Activated CD4-positive, alpha-beta T cell treated with anti-CD3 and anti-CD28 coated beads for 48 hours (primary cell): ENCODE results near the gene EYS.

Experiments used
- DNase-seq: peaks from one replicate; pipeline ENCODE4 v3.0.0-alpha.2; 2020

Gene EYS

GRCh38 chr6:64930681-64931080, 776.3 kb downstream of the EYS start:
- DNase-seq = no peak

- no peak for DNase-seq
Observed at GRCh38 chr6:64926051-64926450, 781.0 kb downstream of the EYS start.

GRCh38 chr6:64920257-64920656, 786.8 kb downstream of the EYS start:
- DNase-seq = no peak

GRCh38 chr6:64914124-64914523, 792.9 kb downstream of the EYS start:
- DNase-seq = no peak

- DNase-seq = no peak
Observed at GRCh38 chr6:64912966-64913365, 794.1 kb downstream of the EYS start.

- DNase-seq = no peak
Observed at GRCh38 chr6:64908104-64908503, 798.9 kb downstream of the EYS start.

GRCh38 chr6:64904616-64905015, 802.4 kb downstream of the EYS start:
- DNase-seq = no peak

GRCh38 chr6:64902596-64902995, 804.4 kb downstream of the EYS start:
- DNase-seq = no peak

GRCh38 chr6:64896939-64897338, 810.1 kb downstream of the EYS start:
- no peak for DNase-seq

- no peak for DNase-seq
Observed at GRCh38 chr6:64895945-64896344, 811.1 kb downstream of the EYS start.

- DNase-seq = no peak
Observed at GRCh38 chr6:64890609-64891008, 816.4 kb downstream of the EYS start.

GRCh38 chr6:64889144-64889543, 817.9 kb downstream of the EYS start:
- DNase-seq = no peak

GRCh38 chr6:64874776-64875175, 832.2 kb downstream of the EYS start:
- DNase-seq = no peak

GRCh38 chr6:64872633-64873032, 834.4 kb downstream of the EYS start:
- no peak for DNase-seq

GRCh38 chr6:64861039-64861651, 845.9 kb downstream of the EYS start:
- no peak for DNase-seq

GRCh38 chr6:64860203-64860602, 846.8 kb downstream of the EYS start:
- DNase-seq = no peak

- no peak for DNase-seq
Observed at GRCh38 chr6:64850121-64850520, 856.9 kb downstream of the EYS start.

- DNase-seq = no peak
Observed at GRCh38 chr6:64848467-64848866, 858.6 kb downstream of the EYS start.

- DNase-seq = no peak
Observed at GRCh38 chr6:64847396-64847795, 859.6 kb downstream of the EYS start.

GRCh38 chr6:64838726-64839125, 868.3 kb downstream of the EYS start:
- DNase-seq = no peak

- DNase-seq = no peak
Observed at GRCh38 chr6:64831680-64832079, 875.3 kb downstream of the EYS start.

- DNase-seq = no peak
Observed at GRCh38 chr6:64817525-64817924, 889.5 kb downstream of the EYS start.

- DNase-seq = no peak
Observed at GRCh38 chr6:64815718-64816117, 891.3 kb downstream of the EYS start.

GRCh38 chr6:64812138-64812537, 894.9 kb downstream of the EYS start:
- DNase-seq = no peak

GRCh38 chr6:64811119-64811518, 895.9 kb downstream of the EYS start:
- no peak for DNase-seq

GRCh38 chr6:64807785-64808184, 899.2 kb downstream of the EYS start:
- no peak for DNase-seq
